ENCODE results near the gene KLHDC10.
"Not testable (repeated sequence)": the region's sequence is repeated elsewhere in the genome, so short reads cannot be mapped to it uniquely, and the experiment has no call there.

KLHDC10 gene

GRCh38 chr7:130162196-130162595 is 91.9 kb downstream of the KLHDC10 start:
- DNase-seq, result no peak

- DNase-seq, result no peak
Measured at GRCh38 chr7:130174237-130174959, 104.1 kb downstream of the KLHDC10 start.

- DNase-seq, result no peak
Measured at GRCh38 chr7:130178251-130178650, 107.9 kb downstream of the KLHDC10 start.

GRCh38 chr7:130179631-130180030 is 109.3 kb downstream of the KLHDC10 start:
- no peak for DNase-seq

GRCh38 chr7:130180571-130181262 is 110.4 kb downstream of the KLHDC10 start:
- DNase-seq, result no peak

- no peak for DNase-seq
Measured at GRCh38 chr7:130181263-130181605, 110.9 kb downstream of the KLHDC10 start.

- DNase-seq, result no peak
Measured at GRCh38 chr7:130182990-130183389, 112.7 kb downstream of the KLHDC10 start.

- DNase-seq, result not testable (repeated sequence)
Measured at GRCh38 chr7:130184349-130184748, 114.0 kb downstream of the KLHDC10 start.
